OCI-M2 (cell line): ENCODE data around the gene TMED5.

Experiments
- DNase-seq: peaks from one replicate; lab custom pipeline; 2025; ENCODE audit not compliant: unreplicated experiment; lab: John Stamatoyannopoulos, UW

Gene TMED5

DNA sequence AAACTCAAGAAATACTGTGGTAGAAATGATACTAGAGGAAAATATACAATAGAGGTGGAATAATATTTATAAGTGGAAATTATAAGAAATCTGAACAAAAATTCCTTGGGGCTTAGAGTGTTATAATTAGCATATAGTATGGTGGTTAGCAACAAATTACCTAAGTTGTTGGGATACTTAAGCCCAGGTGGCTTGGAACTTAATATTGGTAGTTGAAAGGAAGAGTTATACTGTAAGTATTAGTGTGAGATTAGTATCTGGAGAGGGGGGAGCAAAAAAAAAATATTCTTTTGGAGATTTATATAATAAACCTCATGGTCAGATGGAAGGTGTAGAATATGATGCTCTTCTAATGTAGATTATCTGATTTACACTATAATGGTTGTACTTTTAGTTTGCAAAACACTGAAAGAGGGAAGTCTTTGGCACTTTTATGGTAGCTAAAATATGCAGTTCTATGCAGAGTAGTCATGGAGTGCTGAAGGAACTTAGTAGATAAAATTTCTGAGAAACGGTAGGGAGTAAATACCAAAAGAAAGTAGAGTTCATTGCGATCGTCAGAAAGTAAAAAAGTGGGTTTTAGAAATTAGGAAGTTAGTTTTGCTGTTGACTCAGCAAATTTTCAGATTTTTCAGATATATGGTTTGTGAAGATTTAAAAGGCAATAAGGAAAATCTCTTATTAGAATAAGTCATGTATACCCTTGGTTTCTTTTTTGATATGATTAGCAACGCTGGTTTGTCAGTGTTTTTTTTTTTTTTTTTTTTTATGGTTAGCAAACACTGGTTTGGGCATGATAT lies 55.5 kb downstream of the TMED5 start:
- DNase-seq, result no peak

DNA sequence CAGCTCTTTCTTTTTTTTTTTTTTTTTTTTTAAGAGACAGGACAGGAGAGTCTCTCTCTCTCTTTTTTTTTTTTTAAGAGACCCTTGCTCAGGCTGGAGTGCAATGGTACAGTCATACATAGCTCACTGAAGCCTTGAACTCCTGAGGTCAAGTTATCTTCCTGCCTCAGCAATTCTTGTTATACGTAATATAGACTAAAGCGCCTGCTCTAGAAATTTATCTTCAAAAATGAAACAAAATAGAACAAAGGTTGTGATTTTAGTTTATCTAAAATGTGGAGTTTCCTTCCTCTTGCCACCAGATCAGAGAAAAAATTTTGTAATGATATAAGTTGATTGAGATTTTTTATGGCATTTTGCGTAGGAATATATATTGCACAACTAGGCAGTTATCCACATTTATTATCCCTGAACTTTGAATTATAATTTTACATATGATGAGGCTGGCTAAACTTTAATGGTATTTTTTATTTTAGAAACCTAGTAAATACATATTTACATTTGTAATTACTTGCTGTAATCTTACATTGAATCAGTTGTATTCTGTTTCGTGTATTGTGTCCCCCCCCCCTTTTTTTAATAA lies 56.9 kb downstream of the TMED5 start:
- no peak for DNase-seq

DNA sequence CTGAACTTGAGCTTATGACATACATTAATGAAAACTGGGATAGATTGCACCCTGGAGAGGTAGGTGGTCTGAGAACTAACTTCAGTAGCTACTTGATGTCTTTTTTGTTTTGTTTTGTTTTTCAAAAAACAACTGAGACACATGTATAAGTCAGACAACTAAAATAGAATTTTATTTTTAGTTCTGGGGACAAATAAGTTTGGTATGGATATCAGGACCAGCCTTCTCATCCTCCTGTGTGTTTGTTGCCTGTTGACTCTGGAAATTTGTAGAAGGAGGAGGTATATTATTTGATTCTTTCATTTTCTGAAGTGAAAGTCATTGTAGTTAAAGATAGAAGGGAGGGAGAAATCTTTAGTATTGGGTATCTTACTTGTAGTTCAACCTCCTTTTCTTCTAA lies 59.6 kb downstream of the TMED5 start:
- no peak for DNase-seq

DNA sequence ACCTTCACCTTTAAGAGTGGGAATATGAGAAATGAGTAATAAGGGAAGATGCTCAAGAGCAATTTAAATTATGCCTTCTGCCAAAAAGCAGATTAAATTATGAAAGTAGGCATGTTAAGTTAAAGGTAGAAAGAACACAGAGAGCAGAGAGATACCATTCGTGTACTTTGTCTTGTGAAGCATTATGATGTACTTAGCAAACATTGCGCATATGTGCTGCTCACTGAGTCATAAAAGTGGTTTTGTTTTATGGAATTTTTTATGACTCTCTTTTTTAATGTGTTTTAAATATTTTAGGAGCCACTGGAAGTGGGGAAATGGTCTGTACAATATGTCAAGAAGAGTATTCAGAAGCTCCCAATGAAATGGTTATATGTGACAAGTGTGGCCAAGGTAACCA lies 65.8 kb downstream of the TMED5 start:
- no peak for DNase-seq

DNA sequence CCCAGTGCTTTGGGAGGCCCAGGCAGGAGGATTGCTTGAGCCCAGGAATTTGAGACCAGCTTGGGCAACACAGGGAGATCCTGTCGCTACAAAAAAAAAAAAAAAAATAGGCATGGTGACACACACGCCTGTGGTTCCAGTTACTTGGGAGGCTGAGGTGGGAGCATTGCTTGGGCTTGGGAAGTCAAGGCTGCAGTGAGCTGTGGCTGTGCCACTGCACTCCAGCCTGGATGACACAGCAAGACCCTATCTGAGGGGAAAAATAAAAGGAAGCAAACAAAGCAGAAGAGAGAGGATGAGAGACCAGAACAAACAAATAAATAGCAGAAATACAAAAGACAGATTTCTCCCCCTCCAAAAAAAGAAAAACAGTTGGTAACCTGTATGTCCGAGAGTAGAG lies 67.1 kb downstream of the TMED5 start:
- DNase-seq, result no peak

DNA sequence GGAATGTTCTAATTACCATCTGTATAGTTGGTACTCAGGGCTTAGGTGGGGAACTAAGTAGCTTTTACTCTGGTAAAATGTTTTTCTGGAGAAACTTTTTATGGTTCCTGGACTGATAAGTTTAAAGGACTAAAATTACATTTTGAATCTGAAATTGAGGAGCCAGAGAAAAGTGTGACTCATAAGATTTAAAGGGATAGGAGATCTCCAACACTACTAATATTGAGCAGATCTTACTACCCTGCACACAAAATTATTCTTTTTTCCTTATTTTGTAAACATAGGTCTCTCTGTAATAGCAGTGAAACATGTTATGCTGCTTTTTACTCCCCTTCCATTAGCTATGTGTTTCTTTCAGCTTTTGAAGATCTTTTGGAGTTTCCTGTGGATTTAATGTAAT lies 68.7 kb downstream of the TMED5 start:
- no peak for DNase-seq

DNA sequence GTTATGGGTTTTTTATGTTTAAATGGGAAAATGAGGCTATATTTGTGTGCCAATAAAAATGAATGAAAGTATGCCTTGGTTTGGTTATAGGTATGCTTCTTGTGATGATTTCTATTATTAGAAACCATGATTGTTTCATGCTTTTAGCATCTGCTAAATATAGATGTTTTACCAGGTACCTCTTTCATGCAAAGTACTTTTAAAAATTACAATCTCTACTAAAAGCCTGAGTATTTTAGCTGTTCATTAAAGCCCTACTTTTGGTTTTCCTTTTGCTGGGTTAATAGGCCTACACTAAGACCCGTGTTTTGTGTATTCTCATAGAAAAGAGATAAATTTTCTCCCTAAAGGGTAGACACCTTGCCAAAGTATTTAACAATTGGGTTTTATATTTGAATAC lies 69.1 kb downstream of the TMED5 start:
- no peak for DNase-seq

DNA sequence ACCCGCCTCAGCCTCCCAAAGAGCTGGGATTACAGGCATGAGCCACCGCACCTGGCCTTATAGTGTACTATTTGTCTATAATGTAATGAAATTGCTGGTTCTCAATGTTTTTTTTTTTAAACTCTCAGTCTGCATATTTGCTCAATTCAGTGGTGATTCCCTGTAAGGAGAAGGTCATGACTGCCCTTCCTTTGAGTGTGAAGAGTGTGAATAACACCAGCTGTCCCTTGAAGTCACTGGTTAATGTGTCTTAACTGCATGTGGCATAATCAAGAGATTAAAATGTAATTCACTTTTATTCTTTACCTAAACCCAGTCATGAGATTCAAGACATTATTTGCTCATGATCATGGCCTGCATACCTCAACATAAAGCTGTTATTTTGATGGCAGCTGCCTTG lies 70.6 kb downstream of the TMED5 start:
- no peak for DNase-seq

DNA sequence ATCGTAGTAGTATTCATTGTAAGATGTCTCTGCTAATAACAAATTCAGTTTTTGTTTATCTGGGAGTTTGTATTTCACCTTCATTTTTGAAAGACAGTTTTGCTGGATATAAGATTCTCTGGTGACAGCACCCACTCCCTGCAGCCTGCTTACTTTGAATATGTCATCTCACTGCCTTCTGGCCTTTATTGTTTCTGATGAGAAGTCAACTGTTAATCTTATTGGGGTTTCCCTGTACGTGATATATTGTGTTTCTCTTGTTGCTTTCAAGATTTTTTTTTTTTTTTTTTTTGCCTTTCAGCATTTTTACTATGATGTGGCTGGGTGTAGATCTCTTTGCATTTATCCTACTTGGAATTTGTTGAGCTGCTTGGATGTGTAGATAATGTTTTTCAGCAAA lies 71.9 kb downstream of the TMED5 start:
- no peak for DNase-seq

DNA sequence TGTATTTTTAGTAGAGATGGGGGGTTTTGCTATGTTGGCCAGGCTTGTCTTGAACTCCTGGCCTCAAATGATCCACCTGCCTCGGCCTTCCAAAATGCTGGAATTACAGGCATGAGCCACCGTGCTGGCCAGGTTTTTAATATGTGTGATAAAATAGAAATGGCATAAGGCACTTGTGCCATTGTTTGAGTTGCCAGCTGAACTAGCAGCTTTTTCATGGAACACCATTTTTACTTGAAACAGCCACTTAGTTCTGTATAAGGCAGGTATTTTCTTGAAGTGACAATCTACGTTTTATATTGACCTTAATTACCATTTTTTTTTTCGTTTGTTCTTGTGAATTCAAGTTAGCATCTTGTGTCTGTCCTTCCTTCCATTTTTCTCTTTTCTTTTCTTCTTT lies 72.8 kb downstream of the TMED5 start:
- no peak for DNase-seq

DNA sequence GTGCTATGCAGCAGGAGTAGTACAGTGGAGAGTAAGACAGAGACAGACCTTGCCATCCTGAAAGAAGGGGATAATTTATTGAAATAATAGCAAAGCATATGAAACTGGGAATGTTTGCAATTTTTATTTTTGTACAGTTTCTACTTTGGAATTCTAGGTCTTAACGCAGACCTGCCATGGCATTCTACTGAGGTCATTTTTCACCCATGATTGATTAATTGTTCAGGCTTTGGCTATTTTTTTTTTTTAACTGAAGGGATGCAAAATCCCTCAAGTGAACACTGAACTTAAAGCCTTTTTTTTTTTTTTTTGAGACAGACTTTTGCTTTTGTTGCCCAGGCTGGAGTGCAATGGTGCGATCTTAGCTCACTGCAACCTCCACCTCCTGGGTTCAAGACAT lies 74.0 kb downstream of the TMED5 start:
- no peak for DNase-seq

DNA sequence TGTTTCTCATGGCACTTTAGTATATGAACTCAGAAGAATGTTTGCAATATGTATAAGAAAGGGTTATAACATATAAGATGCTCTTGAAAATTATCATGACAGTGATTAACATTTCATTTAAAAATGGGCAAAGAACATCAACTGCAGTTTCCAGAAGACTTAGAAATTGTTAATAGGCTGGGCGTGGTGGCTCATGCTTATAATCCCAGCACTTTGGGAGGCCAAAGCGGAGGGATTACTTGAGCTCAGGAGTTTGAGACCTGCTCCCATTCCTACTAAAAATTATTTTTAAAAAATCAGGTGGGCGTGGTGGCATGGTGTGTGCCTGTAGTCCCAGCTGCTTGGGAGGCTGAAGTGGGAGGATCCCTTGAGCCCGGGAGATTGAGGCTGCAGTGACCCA lies 78.1 kb downstream of the TMED5 start:
- no peak for DNase-seq
